ENCODE measurements around the gene ZFR.
"Not testable (repeated sequence)": the region's sequence is repeated elsewhere in the genome, so short reads cannot be mapped to it uniquely, and the experiment has no call there.

Gene ZFR

DNA sequence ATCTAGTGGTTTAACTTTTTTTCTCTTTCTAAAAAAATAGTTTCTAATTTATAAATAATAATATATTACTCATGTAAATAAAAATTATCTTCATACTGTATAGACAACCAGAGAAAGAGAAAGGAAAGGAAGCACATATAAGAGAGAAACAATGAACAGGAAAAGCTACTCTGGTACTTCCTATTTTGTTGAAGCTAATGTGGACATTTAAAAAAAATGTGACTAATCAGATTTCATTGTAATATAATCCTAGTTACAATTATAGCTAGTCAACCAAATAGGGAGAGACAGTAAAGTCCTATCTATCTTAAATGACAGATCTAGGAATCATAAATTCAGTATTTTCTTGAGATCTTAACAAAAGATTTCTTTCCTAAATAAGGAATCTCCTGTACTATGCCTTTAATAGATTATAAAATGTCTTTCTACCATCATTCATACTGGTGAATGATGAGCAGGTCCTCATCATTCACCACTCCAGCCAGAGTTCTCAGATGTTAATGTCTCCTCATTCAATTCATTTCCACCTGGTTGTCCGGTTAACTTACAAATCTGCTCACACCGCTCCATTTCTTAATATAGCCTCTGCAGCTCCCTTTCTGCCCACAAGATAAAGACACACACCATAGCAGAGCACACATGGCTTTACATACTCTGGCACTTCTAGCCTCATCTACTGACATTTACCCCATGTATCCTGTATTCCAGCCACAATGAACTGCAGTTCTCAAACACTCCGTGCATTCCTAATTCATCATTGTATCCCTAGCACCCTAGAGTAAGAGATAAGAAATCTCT is 30.9 kb downstream of the ZFR start:
- no peak for DNase-seq (ENCODE audit: low read depth in 3 of 3)

DNA sequence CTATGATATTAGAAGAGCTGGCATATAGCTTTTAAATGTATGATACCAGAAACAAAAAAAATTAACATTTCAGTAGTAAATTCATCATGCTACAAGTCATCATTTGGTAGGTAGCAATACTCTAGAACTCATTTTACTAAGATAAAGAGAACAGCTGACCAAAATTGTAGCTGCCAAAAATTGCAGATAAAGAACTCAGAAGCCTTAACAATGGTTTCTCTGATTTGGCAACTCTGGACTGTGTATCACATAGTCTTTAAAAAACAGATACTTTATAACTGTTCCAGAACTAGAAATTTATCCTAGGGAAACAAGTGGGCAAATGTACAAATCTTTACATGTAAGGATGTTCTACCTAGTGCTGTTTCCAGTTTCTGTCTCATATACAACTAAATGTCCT is 33.9 kb downstream of the ZFR start:
- DNase-seq (ENCODE audit: low read depth in 3 of 3): no peak

DNA sequence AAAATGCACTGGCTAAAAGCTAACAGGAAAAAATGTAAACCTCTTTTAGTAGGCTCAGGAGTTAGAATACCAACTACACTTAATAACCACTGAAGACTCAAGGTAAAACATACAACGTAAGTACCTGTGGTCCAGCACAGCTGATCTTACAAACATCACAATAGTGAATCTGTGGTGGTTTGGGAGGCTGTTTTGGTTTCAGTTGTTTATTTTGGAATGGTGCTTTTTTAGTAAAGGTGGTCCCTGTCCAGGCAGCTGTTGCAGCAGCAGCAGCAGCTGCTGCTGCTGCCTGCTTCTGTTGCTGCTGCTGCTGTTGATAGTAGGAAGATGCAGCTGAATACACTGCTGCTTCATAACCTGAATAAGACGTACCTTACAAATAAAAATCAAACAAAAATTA is 37.9 kb downstream of the ZFR start:
- DNase-seq (ENCODE audit: low read depth in 3 of 3): no peak

DNA sequence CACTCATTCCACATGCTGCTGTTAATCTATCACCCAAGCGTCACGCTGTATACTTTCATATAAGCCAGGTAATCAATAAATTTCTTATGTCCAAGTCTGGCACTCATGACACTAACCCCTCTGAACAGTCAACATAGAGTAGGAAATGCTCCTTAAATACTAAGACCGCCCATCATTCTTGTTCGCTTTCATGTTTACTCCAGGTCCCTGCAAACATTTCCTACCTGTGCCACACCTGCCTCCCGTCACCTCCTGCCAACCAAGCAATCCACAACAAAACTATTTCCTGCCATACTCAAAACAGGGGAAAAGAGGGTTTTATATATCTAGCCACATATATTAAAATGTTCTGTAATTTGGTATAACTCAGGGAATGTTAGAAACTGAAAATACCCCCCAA is 39.0 kb downstream of the ZFR start:
- DNase-seq (ENCODE audit: low read depth in 3 of 3): no peak

DNA sequence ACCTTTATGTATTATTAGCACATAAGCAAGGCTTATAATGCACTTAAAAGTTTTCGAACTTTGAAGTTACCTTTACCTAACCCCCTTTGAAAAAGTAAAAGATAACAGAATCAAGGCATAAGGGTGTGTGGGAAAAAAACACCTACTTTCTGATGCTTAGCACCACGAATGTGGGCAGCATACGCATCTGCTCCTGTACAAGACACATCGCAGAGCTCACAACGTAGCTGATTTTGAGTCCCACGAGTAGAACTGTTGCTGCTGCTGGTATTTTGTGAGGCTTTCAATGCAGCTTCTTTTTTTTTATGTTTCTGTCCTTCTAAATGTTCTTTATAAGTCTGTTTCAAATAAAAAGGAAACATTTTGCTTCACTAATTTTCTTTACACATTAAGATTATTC is 40.8 kb downstream of the ZFR start:
- no peak for DNase-seq (ENCODE audit: low read depth in 3 of 3)

DNA sequence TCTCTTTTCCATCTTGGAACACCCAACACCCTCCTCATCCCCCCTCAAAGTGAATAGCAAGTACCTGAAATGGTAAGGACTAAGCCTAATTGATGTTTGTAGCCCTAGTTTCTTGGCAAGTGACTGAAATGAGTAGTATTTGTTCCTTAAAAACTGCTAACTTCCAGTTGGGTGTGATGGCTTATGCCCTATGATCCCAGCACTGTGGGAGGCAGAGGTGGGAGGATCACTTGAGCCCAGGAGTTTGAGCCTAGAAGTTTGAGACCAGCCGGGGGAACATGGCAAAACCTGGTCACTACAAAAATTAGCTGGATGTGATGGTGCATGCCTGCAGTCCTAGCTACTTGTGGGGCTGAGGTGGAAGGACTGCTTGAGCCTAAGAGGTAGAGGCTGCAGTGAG is 44.1 kb downstream of the ZFR start:
- DNase-seq (ENCODE audit: low read depth in 3 of 3): no peak

DNA sequence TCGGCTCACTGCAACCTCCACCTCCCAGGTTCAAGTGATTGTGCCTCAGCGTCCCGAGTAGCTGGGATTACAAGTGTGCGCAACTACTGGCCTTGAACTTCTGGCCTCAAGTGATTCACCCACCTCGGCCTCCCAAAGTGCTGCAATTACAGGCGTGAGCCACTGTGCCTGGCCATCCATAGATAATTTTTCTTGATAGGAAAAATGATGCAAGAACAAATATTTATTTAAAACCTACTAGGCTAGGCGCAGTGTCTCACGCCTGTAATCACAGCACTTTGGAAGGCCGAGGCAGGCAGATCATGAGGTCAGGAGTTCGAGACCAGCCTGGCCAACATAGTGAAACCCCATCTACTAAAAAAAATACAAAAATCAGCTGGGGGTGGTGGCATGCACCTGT is 45.8 kb downstream of the ZFR start:
- DNase-seq (ENCODE audit: low read depth in 3 of 3): not testable (repeated sequence)

DNA sequence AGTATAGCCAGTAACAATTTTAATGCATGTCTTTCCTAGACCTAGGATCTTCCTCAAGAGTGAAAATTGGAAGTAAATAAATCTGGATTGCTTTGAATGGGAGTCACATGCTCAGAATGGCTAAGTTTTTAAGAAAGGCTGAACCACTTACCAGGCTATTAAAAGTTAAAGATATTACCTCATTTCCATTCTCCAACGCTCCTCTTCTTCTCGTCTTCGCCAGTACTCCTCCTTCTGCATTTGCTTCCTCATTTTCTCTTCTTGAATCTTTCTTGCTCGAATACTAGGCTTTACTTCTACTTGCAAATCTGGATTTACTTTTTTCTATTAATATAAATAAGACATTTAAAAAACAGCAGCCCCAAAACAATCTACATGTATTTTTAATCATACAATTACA is 49.6 kb downstream of the ZFR start:
- DNase-seq (ENCODE audit: low read depth in 3 of 3): no peak

DNA sequence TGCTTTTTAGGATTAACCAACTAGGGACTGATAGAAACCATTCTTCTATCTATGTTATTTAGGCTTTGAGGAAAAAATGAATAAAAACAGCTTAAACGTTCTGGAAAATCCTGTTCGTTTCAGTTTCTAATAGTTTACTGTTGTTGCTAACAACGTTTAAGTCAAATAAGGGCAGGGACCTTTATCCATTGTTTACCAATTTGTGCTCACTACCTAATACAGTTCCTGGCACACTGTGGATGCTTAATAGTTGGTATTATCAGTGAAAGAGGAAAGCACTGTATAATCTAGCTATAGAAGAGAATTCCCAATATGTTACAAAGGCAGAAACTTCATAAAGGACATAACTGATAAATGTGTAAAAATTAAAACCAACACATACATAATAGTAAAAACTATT is 52.5 kb downstream of the ZFR start:
- no peak for DNase-seq (ENCODE audit: low read depth in 3 of 3)

DNA sequence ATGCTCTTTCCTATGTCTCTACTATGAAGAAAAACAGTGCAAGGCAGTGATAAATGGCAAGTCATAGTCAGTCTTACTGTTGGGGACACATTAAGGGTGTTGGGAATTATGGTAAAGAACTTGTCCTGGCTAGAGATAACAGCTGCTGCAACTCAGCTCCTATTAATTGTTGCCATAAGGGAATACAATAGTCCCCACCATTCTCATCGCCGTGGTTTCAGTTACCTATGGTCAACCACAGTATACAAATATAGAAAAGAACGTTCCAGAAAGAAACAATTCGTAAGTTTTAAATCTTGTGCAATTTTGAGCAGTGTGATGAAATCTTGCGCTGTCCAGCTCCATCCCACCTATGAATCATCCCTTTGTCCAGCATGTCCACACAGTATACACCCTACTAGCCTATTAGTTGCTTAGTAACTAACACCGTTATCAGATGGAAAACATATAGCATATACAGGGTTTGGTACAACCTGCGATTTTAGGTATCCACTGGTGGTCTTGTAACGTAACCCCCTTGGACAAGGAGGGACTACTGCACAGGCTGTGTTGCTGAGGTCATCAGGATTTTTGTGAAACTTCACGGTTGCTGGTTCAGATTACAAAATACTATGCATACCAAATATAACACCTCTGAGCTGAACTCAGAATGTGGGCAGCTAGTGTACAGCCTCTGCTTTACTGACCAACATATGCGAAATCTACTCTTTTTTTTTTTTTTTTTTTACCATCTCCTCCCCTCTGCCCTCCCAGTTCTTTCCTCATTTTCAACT is 53.5 kb downstream of the ZFR start:
- no peak for DNase-seq (ENCODE audit: low read depth in 3 of 3)

DNA sequence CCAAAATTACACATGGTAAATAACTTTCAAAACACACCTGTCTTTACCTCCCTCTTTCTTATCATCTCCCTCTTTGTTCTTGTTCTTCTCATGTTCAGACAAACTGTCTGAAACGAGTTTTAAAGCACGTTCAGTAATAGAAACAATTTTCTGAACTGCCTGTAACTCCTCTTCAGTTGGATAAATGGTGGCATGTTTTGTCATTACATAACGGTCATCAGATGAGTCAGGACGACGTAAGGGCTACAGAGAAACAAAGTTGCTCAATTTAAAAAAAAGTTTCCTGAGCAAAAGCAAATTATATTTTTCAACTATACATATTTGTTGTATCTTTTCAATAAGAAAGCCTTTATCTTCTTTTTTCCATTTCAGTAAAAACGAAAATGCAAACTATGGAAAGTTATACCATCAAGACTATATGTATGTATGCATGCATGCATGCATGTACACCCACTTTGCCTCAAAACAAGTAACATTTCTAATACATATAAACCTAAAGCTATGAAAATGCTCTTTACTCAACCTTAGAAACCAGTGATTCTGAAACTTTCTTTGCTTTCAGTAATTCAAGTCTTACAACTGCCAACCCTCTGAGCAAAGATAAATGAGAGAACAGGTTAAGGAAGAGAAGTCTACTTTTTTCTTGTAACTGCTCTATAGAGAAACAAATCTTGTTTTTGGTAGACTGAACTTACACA is 56.0 kb downstream of the ZFR start:
- DNase-seq (ENCODE audit: low read depth in 3 of 3): no peak

DNA sequence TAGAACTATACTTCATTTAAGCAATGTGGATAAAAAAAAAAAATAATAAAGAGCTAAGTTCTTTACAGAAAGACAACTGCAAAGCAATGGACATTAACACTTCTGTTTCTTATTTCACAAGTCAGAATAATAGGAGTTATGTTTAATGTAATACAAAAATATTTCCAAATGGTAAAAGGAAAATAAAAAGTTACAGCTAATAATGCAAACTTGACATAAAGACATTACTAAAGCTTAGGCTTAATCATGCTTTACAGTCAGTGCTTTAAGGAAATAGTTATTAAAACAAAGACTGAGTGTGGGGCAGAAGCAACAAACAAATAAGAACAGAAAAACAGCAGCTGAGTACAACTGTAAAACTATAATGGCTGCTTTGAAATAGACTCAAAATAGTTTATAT is 56.7 kb downstream of the ZFR start:
- DNase-seq (ENCODE audit: low read depth in 3 of 3): no peak

DNA sequence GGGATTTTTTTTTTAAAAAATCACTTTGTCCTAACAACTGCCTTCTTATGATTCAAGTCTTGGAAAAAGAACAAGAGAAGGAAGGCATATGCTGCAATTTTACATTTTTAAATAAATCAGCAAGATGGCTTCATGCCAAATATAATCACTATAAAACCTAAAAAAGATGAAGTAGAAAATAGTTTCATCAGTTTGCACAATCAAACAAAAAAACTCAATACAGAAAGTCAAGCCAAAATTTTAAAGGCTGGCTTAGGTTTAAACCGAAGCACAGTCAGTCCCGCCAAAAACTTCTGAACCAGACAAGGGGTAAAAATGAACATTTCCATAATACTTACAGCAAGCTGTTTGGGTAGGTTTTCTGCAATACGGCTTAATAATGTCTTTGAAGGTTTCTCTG is 57.3 kb downstream of the ZFR start:
- no peak for DNase-seq (ENCODE audit: low read depth in 3 of 3)

DNA sequence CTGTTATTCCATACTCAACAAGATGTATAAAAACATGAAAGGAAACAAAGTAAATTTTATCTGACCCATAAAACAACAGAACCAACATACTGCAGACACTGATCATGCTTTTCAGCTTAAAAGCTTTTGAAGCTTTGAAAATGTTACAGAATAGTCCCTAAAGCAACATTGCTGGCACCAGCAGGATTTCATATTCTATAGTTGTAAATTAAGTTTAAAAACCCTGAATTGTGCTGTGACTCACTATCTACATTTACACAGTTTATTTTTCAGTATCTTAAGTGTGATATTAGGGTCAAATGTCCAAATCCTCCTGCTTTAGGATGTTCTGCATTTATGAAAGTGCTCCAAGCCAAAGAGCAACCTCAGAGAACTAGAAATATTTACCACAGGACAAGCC is 59.9 kb downstream of the ZFR start:
- no peak for DNase-seq (ENCODE audit: low read depth in 3 of 3)

DNA sequence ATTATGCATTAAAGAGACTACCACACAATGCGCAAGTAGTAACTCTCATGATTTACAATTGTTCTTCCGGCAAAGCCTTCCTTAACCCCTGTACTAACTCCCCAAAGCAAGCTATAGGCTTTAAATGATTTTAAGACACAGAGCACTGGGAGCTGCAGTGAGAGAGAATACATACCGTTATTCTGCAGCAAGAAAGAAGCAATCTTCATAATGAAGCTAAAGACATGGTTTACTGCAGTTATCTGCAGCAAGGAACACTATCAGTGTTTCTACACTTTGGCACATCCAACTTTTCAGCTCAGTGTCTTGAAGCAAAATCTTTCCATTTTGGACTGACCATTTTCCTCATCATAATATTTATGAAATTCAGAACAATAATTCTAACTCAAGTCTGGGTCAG is 61.0 kb downstream of the ZFR start:
- DNase-seq (ENCODE audit: low read depth in 3 of 3): no peak

DNA sequence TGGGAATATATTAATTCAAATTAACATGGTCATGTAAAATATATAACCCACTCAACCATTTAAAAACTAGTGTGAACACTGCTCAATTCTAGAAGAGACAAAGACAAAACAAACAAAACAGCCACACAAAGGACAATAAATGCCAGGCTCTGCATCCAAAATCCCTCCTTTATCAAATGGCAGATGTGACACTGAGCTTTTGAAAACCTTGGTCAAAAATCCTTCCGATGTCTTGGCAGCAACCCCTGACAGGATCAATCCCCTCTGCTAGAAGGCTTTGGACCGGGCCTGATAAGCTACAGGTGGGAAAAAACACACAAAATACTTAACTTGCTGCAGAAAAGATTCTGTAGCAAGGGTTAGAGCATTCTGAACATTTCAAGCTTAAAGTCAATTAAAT is 61.5 kb downstream of the ZFR start:
- no peak for DNase-seq (ENCODE audit: low read depth in 3 of 3)

DNA sequence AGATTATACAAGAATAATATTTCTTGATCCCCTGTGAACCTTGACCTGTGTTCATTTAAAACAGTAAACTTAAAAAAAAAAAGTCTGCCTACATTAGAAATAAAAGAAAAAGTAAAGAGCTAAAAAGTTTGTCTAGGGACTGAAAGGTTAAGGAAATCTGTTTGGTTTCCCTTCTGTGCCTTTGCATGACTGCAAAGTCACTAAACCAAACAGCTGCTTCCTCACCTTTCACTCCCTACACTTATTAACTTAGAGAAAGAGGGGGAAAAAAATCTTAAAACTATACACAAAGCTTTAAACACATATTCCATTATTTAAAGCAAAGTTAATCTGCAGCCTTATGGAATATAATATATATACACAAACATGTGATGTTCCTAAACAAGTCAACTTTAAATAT is 65.1 kb downstream of the ZFR start:
- DNase-seq (ENCODE audit: low read depth in 3 of 3): no peak

DNA sequence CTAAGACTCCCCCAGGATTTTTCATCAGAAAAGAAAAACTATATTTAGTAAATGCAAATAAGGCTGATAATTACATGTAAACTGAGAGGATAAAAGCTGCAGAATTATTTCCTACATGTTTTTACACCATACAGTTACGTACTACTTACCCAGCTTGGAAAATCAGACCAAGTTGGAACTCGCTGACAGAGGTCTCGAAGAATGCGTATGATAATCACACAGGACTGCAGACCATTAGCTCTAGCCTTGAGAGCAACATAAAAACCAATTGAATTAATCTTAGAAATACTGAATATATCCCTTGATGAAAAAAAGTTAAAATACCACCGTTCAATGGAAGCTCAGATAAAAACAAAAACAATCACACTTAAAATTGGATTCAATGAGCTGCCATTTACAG is 65.6 kb downstream of the ZFR start:
- DNase-seq (ENCODE audit: low read depth in 3 of 3): no peak

DNA sequence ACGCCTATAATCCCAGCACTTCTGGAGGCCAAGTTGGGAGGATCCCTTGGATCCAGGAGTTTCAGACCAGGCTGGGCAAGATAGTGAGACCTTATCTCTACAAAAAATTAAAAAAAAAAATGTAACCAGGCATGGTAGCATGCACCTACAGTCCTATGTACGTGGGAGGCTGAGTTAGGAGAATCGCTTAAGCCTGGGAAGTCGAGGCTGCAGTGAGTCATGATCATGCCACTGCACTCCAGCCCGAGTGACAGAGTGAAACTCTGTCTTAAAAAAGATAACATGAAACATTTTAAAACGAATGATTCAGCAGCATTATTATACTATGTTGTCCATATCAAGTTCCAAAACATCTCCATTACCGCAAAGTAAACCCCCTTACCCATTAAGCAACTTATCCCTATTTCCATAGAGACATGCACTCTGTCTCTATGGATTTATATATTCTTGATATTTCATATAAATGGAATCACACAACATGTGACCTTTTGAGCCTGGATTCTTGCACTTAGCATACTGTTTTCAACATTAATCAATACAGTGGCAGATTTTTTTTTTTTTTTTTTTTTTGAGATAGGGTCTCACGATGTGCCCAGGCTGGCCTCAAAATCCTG is 74.9 kb downstream of the ZFR start:
- no peak for DNase-seq (ENCODE audit: low read depth in 3 of 3)

DNA sequence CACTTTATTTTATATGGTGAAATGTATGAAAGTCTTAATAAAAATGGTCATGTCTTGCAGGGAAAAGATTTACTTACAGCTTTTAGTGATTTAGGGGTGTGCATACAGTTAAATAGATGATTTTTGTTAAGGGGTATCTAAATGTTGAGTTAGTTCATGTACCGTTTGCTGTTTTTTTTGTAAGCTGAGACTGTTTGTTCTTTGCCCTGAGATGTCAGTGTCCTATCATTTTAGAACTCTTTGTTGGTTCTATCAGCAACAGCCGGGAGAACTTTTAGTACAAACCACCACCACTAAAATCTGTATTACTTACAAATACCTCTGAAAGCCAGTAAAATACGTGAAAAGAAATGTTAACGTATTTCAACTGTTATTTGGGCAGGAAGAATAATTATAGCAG is 75.5 kb downstream of the ZFR start:
- no peak for DNase-seq (ENCODE audit: low read depth in 3 of 3)

DNA sequence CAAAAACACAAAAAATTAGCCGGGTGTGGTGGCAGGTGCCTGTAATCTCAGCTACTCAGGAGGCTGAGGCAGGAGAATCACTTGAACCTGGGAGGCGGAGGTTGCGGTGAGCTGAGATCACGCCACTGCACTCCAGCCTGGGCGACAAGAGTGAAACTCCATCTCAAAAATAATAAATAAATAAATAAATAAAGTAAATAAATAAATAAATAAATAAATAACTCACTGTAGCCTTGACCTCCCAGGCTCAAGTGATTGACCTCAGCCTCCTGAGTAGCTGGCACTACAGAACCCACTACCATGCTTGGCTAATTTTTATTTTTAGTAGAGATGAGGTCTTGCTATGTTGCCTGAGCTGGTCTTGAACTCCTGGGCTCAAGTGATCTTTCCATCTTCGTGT is 77.3 kb downstream of the ZFR start:
- not testable (repeated sequence) for DNase-seq (ENCODE audit: low read depth in 3 of 3)

DNA sequence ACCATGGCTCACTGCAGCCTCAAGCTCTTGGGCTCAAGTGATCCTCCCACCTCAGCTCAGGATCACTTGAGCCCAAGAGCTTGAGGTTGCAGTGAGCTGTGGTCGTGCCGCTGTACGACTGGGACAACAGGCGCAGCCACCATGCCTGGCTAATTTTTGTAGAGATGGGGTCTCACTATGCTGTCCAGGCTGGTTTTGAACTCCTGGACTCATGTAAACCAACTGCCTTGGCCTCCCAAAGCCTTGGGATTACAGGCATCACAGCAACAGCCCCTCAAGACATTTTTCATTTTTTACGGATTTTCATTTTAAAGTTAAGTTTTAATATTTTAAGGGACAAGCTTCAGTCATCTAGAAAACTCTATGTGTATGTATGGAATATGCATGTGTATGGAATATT is 78.9 kb downstream of the ZFR start:
- no peak for DNase-seq (ENCODE audit: low read depth in 3 of 3)
